K562 (cell line): ENCODE results near the gene MAP1S. TPM values are rescaled to one million over a fixed set of nuclear protein-coding genes. Genes with fewer than 3 reads are reported as not detected.
A peak's percentile ranks its signal among the peaks of the same experiment; 100 is the strongest.

Experiments used
- ASH1L ChIP-seq: fragments of 450-650 bp; IDR thresholded peaks from 2 replicates; pipeline ENCODE4 v1.6.1; 2018; ENCODE audit warnings: borderline replicate concordance, mild to moderate bottlenecking, low read depth; ENCODE audit not compliant: partially characterized antibody
- ATF7 ChIP-seq: fragments of 450-650 bp; IDR thresholded peaks from 2 replicates; pipeline ENCODE4 v1.7.1; 2014; ENCODE audit warnings: mild to moderate bottlenecking, moderate library complexity
- CBX1 ChIP-seq: sonication (generic); IDR thresholded peaks from 2 replicates; pipeline ENCODE4 v1.6.1; 2016; ENCODE audit warnings: antibody characterized with exemption, low read depth, mild to moderate bottlenecking
- CCNT2 ChIP-seq: IDR thresholded peaks from 2 replicates; pipeline ENCODE4 v1.6.1; 2011; ENCODE audit warnings: borderline replicate concordance, low read depth, mild to moderate bottlenecking, moderate library complexity, mixed read lengths, low read length; ENCODE audit not compliant: insufficient read length; ENCODE audit errors: extremely low read depth
- EP300 ChIP-seq: IDR thresholded peaks from 2 replicates; pipeline ENCODE4 v1.6.1; 2012; ENCODE audit warnings: low read length, improper control_type of control experiment
- GATAD2B ChIP-seq: fragments of 450-650 bp; IDR thresholded peaks from 2 replicates; pipeline ENCODE4 v1.6.1; 2017; ENCODE audit warnings: mild to moderate bottlenecking, borderline replicate concordance
- HMG20B ChIP-seq: fragments of 250-450 bp; sonication (Bioruptor Pico); IDR thresholded peaks from 2 replicates; pipeline ENCODE4 v1.5.0; 2021; ENCODE audit warnings: mild to moderate bottlenecking
- HNRNPH1 ChIP-seq: fragments of 200-400 bp; formaldehyde crosslinking; optimal IDR thresholded peaks from 2 replicates; pipeline ENCODE3; 2017; ENCODE audit warnings: low read depth, mild to moderate bottlenecking, low read length, moderate library complexity
- MAZ ChIP-seq, 2 experiments: fragments of 450-650 bp in 1 of 2; sonication (generic) in 1 of 2; formaldehyde crosslinking; IDR thresholded peaks in 1 of 2; conservative IDR thresholded peaks in 1 of 2; 2 replicates each; pipeline versions ENCODE4 v1.4.0 to v1.5.0; 2020; ENCODE audit warnings: mild to moderate bottlenecking in 1 of 2, missing genetic modification reagents in 1 of 2
- MECOM ChIP-seq: fragments of 250-450 bp; sonication (Bioruptor Pico); IDR thresholded peaks from 2 replicates; pipeline ENCODE4 v1.8.0; 2022; ENCODE audit warnings: inconsistent platforms
- NCOA4 ChIP-seq: fragments of 450-650 bp; IDR thresholded peaks from 2 replicates; pipeline ENCODE4 v1.6.1; 2018; ENCODE audit warnings: mild to moderate bottlenecking; ENCODE audit not compliant: partially characterized antibody
- RBBP5 ChIP-seq: fragments of 200-600 bp; sonication (generic); IDR thresholded peaks from 2 replicates; pipeline ENCODE4 v1.6.1; 2012; ENCODE audit warnings: borderline replicate concordance, mild to moderate bottlenecking, low read length, control low read depth, inconsistent platforms; ENCODE audit not compliant: insufficient read depth, poor library complexity, severe bottlenecking
- RBM39 ChIP-seq: fragments of 200-400 bp; formaldehyde crosslinking; optimal IDR thresholded peaks from 2 replicates; pipeline ENCODE3; 2018; ENCODE audit warnings: low read depth, low read length
- STAT5A ChIP-seq: IDR thresholded peaks from 2 replicates; pipeline ENCODE4 v1.6.1; 2012; ENCODE audit warnings: low read length, inconsistent platforms, borderline replicate concordance
- XRCC5 ChIP-seq: fragments of 200-400 bp; formaldehyde crosslinking; IDR thresholded peaks from 2 replicates; pipeline ENCODE4 v1.6.1; 2017; ENCODE audit warnings: low read depth, mild to moderate bottlenecking, low read length
- ZBTB43 ChIP-seq: sonication (generic); formaldehyde crosslinking; IDR thresholded peaks from 2 replicates; pipeline ENCODE4 v1.8.0; 2023; ENCODE audit warnings: mild to moderate bottlenecking, missing genetic modification reagents
- ZNF311 ChIP-seq: fragments of 250-450 bp; sonication (Bioruptor Pico); IDR thresholded peaks from 2 replicates; pipeline ENCODE4 v1.4.0; 2020; ENCODE audit warnings: mild to moderate bottlenecking, moderate library complexity
- polyA plus RNA-seq, 8 experiments: library from polyadenylated mRNA; depleted of rRNA in 4 of 8; stranded (reverse) in 5 of 8; unstranded in 3 of 8; fragments of >200 nt; fragmentation: Nextera tagmentation in 2 of 8; fragmentation: Illumina TruSeq in 1 of 8; extraction: Ambion mirVana in 2 of 8; extraction: Trizol in 1 of 8; gene quantifications; 2 replicates each; pipeline versions ENCODE4 v1.2.1 to v1.2.3, GENCODE V29; 2011 to 2014; ENCODE audit warnings: inconsistent platforms in 1 of 8, missing spikeins in 1 of 8
- total RNA-seq, 7 experiments: library from RNA; depleted of rRNA in 6 of 7; stranded (reverse); fragments of >200 nt in 6 of 7; fragmentation: Illumina TruSeq in 2 of 7; extraction: Trizol in 2 of 7; gene quantifications; 2 replicates each; pipeline versions ENCODE4 v1.2.1 to v1.2.3, GENCODE V29; 2011 to 2021; ENCODE audit warnings: low replicate concordance in 1 of 7
- TF ChIP-seq, protein P1 (sequence below), 2 experiments: IDR thresholded peaks in 1 of 2; conservative IDR thresholded peaks in 1 of 2; 2 replicates each; pipeline ENCODE4 v1.6.1; 2016; ENCODE audit warnings: low read depth in 2 of 2, mild to moderate bottlenecking in 1 of 2, missing compliant biosample characterization in 1 of 2, missing genetic modification characterization in 1 of 2, moderate library complexity in 1 of 2
- TF ChIP-seq, protein P2 (sequence below): sonication (generic); formaldehyde crosslinking; IDR thresholded peaks from 2 replicates; pipeline ENCODE4 v1.8.1; 2022; ENCODE audit warnings: missing genetic modification reagents
- TF ChIP-seq, protein P3 (sequence below): fragments of 250-450 bp; sonication (Bioruptor Pico); IDR thresholded peaks from 2 replicates; pipeline ENCODE4 v1.5.1; 2021; ENCODE audit warnings: mild to moderate bottlenecking

The MAP1S gene
- total and polyA plus RNA-seq, 9 of the 15 experiments (the other 6 are each of a cell fraction or from before 2014, with no cell fraction given): 2.0 to 81.0 (median 9.5) TPM

- TF ChIP-seq, protein P1, sequence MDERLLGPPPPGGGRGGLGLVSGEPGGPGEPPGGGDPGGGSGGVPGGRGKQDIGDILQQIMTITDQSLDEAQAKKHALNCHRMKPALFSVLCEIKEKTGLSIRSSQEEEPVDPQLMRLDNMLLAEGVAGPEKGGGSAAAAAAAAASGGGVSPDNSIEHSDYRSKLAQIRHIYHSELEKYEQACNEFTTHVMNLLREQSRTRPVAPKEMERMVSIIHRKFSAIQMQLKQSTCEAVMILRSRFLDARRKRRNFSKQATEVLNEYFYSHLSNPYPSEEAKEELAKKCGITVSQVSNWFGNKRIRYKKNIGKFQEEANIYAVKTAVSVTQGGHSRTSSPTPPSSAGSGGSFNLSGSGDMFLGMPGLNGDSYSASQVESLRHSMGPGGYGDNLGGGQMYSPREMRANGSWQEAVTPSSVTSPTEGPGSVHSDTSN (CRISPR knock-in tag; IDR thresholded peaks at IDR 0.05; ENCODE audit: low read depth): no peak
- TF ChIP-seq, protein P1 (tag; conservative IDR thresholded peaks at IDR 0.05; ENCODE audit: low read depth): peak; percentile 78
- TF ChIP-seq ATF7 (peak; percentile 70; the same call in 1 of the 2 replicates), RBM39 (no peak), RBBP5 (peak; percentile 53), ZBTB43 (CRISPR knock-in tag) (no peak), HMG20B (CRISPR knock-in tag) (no peak), XRCC5 (no peak), MAZ (CRISPR knock-in tag; conservative IDR thresholded peaks at IDR 0.05 in 1 of 2, IDR thresholded peaks at IDR 0.05 in 1 of 2) (peak; percentile 60 to 62), CBX1 (peak; percentile 97), CCNT2 (peak; percentile 79), GATAD2B (peak; percentile 24), ASH1L (peak; percentile 84), NCOA4 (no peak), HNRNPH1 (no peak), STAT5A (no peak), EP300 (no peak), MECOM (CRISPR knock-in tag) (peak; percentile 16; the same call in 1 of the 2 replicates), ZNF311 (no peak)
- TF ChIP-seq, protein P2, sequence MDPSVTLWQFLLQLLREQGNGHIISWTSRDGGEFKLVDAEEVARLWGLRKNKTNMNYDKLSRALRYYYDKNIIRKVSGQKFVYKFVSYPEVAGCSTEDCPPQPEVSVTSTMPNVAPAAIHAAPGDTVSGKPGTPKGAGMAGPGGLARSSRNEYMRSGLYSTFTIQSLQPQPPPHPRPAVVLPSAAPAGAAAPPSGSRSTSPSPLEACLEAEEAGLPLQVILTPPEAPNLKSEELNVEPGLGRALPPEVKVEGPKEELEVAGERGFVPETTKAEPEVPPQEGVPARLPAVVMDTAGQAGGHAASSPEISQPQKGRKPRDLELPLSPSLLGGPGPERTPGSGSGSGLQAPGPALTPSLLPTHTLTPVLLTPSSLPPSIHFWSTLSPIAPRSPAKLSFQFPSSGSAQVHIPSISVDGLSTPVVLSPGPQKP (CRISPR knock-in tag): no peak
- TF ChIP-seq, protein P3, sequence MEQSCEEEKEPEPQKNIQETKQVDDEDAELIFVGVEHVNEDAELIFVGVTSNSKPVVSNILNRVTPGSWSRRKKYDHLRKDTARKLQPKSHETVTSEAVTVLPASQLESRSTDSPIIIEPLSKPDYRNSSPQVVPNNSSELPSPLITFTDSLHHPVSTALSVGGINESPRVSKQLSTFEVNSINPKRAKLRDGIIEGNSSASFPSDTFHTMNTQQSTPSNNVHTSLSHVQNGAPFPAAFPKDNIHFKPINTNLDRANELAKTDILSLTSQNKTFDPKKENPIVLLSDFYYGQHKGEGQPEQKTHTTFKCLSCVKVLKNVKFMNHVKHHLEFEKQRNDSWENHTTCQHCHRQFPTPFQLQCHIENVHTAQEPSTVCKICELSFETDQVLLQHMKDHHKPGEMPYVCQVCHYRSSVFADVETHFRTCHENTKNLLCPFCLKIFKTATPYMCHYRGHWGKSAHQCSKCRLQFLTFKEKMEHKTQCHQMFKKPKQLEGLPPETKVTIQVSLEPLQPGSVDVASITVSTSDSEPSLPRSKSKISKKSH (CRISPR knock-in tag): no peak
These were observed 28.2 kb downstream of the MAP1S start (continued) for GRCh38 chr19:17747205-17748098.
